HG03064 (cell line): ENCODE data around the gene POMGNT2.
"Not testable (repeated sequence)": the region's sequence is repeated elsewhere in the genome, so short reads cannot be mapped to it uniquely, and the experiment has no call there.

Experiments
- ATAC-seq: cut with Tn5 transposase; IDR thresholded peaks from one replicate; pipeline ENCODE4 v1.9.1; 2021; ENCODE audit warnings: low read depth; ENCODE audit not compliant: unreplicated experiment

Gene POMGNT2

GRCh38 chr3:43048470-43048869 lies 57.4 kb downstream of the POMGNT2 start:
- ATAC-seq: no peak

GRCh38 chr3:43046583-43046982 lies 59.3 kb downstream of the POMGNT2 start:
- no peak for ATAC-seq

GRCh38 chr3:43045079-43045478 lies 60.8 kb downstream of the POMGNT2 start:
- ATAC-seq: not testable (repeated sequence)

- no peak for ATAC-seq
Measured at GRCh38 chr3:43043793-43044192, 62.1 kb downstream of the POMGNT2 start.

GRCh38 chr3:43043071-43043766 lies 62.7 kb downstream of the POMGNT2 start:
- no peak for ATAC-seq

- no peak for ATAC-seq
Measured at GRCh38 chr3:43041517-43041916, 64.4 kb downstream of the POMGNT2 start.

GRCh38 chr3:43038010-43038409 lies 67.9 kb downstream of the POMGNT2 start:
- ATAC-seq: no peak

- no peak for ATAC-seq
Measured at GRCh38 chr3:43036621-43037423, 69.1 kb downstream of the POMGNT2 start.

- ATAC-seq: no peak
Measured at GRCh38 chr3:43035801-43036365, 70.0 kb downstream of the POMGNT2 start.

- ATAC-seq: no peak
Measured at GRCh38 chr3:43034911-43035310, 71.0 kb downstream of the POMGNT2 start.

- no peak for ATAC-seq
Measured at GRCh38 chr3:43034200-43034599, 71.7 kb downstream of the POMGNT2 start.

- ATAC-seq: no peak
Measured at GRCh38 chr3:43032646-43033628, 72.9 kb downstream of the POMGNT2 start.

GRCh38 chr3:43031889-43032545 lies 73.9 kb downstream of the POMGNT2 start:
- no peak for ATAC-seq

- ATAC-seq: no peak
Measured at GRCh38 chr3:43031485-43031884, 74.4 kb downstream of the POMGNT2 start.

- no peak for ATAC-seq
Measured at GRCh38 chr3:43030162-43030935, 75.5 kb downstream of the POMGNT2 start.
